ENCODE results near the gene HLA-DPA1. TPM values are rescaled to one million over a fixed set of nuclear protein-coding genes. Genes with fewer than 3 reads are reported as not detected.

Gene HLA-DPA1
- total RNA-seq, 2 experiments from 2014 or later = 12.1 to 15.3 TPM

DNA sequence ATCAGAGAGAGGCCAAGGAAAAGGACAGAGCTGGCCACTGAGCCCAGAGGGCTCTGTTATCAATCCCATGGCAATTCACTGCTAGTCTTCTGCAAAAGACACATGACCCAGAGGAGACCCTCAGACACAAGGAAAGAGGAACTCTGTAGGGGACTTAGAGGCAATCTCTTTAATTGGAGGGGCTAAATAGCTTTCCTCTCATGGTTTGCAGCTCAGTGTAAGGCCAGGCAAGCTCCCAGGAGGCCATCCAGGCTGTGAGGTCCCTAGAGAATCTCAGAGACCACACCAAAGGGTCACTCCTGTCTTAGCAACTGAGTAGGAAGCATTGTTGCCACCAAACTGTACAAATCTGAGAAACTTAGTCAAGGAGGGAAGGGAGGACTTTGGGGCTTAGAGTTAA is 54.1 kb downstream of the HLA-DPA1 start:
- Mint-ChIP-seq H3K27me3 (ENCODE audit: low read depth) (no peaks in the 10 kb centered on the region), H3K4me1 (ENCODE audit: low read depth) (peaks cover 12% of the 10 kb centered on the region), H3K27ac (no peak overlapping the region), H3K4me3 (peak overlapping the region; percentile 25), H3K36me3 (ENCODE audit: low read depth) (no peaks in the 10 kb centered on the region), H3K9me3 (no peaks in the 10 kb centered on the region)
- CTCF ChIA-PET = interaction anchor here (1.5 kb wide), 1 partner anchor 229 kb away, joined by 5 read pairs; no protein-coding TSS in a partner anchor
- intact Hi-C loops (cut with micrococcal nuclease) = loop anchor here (5.0 kb wide), 1 partner anchor 128 kb away; no protein-coding TSS in a partner anchor
- DNase-seq = no peak

DNA sequence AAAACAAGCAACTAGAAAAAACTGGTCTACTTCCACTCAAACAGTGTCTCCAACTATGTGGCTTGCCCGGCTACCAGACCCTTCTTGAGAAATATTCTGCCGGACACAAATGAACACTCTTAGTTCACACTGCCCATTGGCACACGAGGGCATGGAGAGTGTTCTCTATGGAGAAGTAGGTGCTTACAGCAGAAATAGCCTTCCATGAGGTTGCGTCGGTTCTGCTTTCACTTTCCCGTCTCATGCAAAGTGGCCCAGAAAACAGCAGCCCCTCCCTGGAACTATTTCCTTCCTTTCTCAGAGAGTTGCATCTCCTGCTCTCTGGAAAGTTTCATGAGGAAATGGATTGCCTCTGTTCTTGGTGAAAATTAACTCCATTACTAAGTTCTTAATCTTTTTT is 54.5 kb downstream of the HLA-DPA1 start:
- Mint-ChIP-seq H3K9me3 (no peaks in the 10 kb centered on the region), H3K4me1 (ENCODE audit: low read depth) (peaks cover 12% of the 10 kb centered on the region), H3K27ac (no peak overlapping the region), H3K27me3 (ENCODE audit: low read depth) (no peaks in the 10 kb centered on the region), H3K36me3 (ENCODE audit: low read depth) (no peaks in the 10 kb centered on the region), H3K4me3 (peak overlapping the region; percentile 25)
- CTCF ChIA-PET = interaction anchor here (0.7 to 1.5 kb wide), 2 partner anchors 230 to 1529 kb away, joined by 3 to 5 read pairs; no protein-coding TSS in a partner anchor
- intact Hi-C loops (cut with micrococcal nuclease) = loop anchor here (5.0 kb wide), 1 partner anchor 128 kb away; no protein-coding TSS in a partner anchor
- DNase-seq = no peak

DNA sequence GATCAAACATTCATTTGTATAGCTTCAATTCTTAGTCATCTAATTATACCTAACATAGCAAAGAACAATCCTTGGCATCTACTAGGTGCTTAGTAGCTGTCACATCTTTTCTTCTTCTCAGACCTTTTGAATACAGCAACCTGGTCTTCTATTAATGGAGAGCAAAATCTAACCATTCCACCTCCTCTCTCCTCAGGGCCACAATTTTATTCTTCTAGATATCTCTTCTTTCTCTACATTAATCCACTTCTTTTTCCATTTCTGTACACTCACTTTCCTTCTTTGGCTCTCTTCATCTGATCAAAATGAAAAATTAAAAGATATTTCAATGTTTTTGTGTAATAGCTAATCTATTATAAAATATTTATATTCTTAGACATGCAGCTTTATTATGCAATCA is 55.0 kb downstream of the HLA-DPA1 start:
- H3K27me3 Mint-ChIP-seq (ENCODE audit: low read depth) = no peaks in the 10 kb centered on the region
- CTCF ChIA-PET = interaction anchor here (0.7 to 0.9 kb wide), 2 partner anchors 102 to 1529 kb away, joined by 3 read pairs; no protein-coding TSS in a partner anchor
- no peak for DNase-seq
- intact Hi-C loops (cut with micrococcal nuclease) = loop anchor here (5.0 kb wide), 1 partner anchor 129 kb away; no protein-coding TSS in a partner anchor
- peaks cover 12% of the 10 kb centered on the region for H3K4me1 Mint-ChIP-seq (ENCODE audit: low read depth)
- no peaks in the 10 kb centered on the region for H3K36me3 Mint-ChIP-seq (ENCODE audit: low read depth)
- H3K27ac Mint-ChIP-seq = no peak overlapping the region
- no peak overlapping the region for H3K4me3 Mint-ChIP-seq
- H3K9me3 Mint-ChIP-seq = no peaks in the 10 kb centered on the region

DNA sequence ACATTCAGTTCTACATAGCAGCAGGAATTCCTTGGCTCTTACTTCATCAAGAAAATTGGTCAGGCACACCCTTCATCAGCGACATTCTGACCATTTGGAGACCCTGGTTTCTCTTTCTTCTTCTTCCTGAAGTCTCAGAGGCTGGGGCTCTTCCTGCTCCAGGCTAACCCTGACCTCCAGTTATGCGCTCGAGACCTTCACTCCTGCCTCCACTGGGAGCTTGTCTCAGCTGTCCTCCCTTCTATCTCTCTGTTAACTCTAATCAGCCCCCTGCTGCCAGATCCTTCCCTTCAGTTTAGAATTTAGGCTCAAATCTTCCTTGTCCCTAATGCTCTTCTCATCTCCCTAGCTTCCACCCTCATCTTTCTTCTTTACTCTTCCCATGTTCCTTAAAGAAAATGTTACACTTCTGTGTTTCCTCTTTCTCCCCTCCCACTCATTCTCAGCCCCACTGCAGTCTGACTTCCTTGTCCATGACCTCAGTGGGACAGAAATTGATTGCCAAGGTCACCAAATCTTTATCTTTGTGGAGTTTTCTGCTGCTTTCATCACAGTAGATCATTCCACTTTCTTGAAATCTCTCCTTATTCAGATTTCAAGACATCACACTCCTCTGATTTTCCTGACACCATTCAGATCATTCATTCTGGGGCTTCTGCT is 55.6 kb downstream of the HLA-DPA1 start:
- H3K4me1 Mint-ChIP-seq (ENCODE audit: low read depth) = peaks cover 12% of the 10 kb centered on the region
- no peaks in the 10 kb centered on the region for H3K9me3 Mint-ChIP-seq
- intact Hi-C loops (cut with micrococcal nuclease) = loop anchor here (5.0 kb wide), 1 partner anchor 129 kb away; no protein-coding TSS in a partner anchor
- CTCF ChIA-PET = interaction anchor here (0.7 to 0.9 kb wide), 2 partner anchors 102 to 1528 kb away, joined by 3 read pairs; no protein-coding TSS in a partner anchor
- H3K27ac Mint-ChIP-seq = no peak overlapping the region
- no peak overlapping the region for H3K4me3 Mint-ChIP-seq
- H3K27me3 Mint-ChIP-seq (ENCODE audit: low read depth) = no peaks in the 10 kb centered on the region
- no peaks in the 10 kb centered on the region for H3K36me3 Mint-ChIP-seq (ENCODE audit: low read depth)
- DNase-seq = no peak

DNA sequence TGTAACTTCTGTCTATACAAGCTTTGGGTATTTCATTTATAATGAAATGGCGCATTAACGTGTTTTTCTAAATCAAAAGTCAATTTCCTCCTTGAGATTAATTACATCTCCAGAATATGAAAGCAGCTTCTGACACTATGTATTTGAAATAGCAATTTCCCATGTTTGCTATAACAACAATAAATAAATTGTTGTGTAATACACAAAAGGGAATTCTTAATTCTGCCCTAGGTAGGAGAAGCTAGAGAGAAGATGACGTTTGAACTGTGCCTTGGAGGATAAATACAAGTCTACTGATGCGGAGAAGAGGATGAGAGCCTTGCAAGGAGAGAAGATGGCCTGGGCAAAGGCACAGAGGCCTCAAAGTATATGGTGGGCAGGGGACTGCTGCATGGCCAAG is 56.4 kb downstream of the HLA-DPA1 start:
- CTCF ChIA-PET = interaction anchor here (0.5 to 3.3 kb wide), 9 partner anchors 16 to 495 kb away, joined by 3 to 11 read pairs (median 5); no protein-coding TSS in a partner anchor
- Mint-ChIP-seq H3K9me3 (no peaks in the 10 kb centered on the region), H3K4me1 (ENCODE audit: low read depth) (peaks cover 12% of the 10 kb centered on the region), H3K36me3 (ENCODE audit: low read depth) (no peaks in the 10 kb centered on the region), H3K4me3 (no peak overlapping the region), H3K27me3 (ENCODE audit: low read depth) (no peaks in the 10 kb centered on the region), H3K27ac (no peak overlapping the region)
- no peak for DNase-seq
- intact Hi-C loops (cut with micrococcal nuclease) = loop anchor here (5.0 kb wide), 1 partner anchor 130 kb away; no protein-coding TSS in a partner anchor

DNA sequence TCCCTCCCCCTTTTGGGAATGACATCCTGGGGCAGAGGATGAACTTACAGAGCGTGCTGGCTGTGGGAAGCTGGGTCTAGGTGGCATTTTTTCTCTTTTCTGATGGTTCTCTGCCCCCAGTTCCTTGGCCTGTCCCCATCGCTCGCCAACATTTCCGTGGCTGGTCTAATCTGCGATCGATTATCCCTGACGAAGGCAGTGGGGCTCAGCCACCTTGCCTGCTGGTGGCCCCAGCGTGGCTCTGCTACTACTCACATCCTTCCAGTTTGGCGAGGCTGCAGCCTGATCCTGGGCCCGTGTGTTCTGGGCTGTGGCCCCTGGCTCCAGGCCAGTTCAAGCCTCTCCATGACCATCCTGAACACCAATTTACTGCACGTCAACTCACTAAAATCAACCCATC is 57.7 kb downstream of the HLA-DPA1 start:
- no peak for DNase-seq
- Mint-ChIP-seq H3K4me3 (no peak overlapping the region), H3K4me1 (ENCODE audit: low read depth) (peaks cover 12% of the 10 kb centered on the region), H3K27me3 (ENCODE audit: low read depth) (no peaks in the 10 kb centered on the region), H3K27ac (no peak overlapping the region), H3K9me3 (no peaks in the 10 kb centered on the region), H3K36me3 (ENCODE audit: low read depth) (no peaks in the 10 kb centered on the region)
- intact Hi-C loops (cut with micrococcal nuclease) = loop anchor here (2.0 to 5.0 kb wide), 2 partner anchors 67 to 132 kb away; no protein-coding TSS in a partner anchor
- CTCF ChIA-PET = interaction anchor here (0.8 to 3.3 kb wide), 10 partner anchors 15 to 232 kb away, joined by 4 to 11 read pairs (median 7); partner anchors contain the start of gene HLA-DPB1

DNA sequence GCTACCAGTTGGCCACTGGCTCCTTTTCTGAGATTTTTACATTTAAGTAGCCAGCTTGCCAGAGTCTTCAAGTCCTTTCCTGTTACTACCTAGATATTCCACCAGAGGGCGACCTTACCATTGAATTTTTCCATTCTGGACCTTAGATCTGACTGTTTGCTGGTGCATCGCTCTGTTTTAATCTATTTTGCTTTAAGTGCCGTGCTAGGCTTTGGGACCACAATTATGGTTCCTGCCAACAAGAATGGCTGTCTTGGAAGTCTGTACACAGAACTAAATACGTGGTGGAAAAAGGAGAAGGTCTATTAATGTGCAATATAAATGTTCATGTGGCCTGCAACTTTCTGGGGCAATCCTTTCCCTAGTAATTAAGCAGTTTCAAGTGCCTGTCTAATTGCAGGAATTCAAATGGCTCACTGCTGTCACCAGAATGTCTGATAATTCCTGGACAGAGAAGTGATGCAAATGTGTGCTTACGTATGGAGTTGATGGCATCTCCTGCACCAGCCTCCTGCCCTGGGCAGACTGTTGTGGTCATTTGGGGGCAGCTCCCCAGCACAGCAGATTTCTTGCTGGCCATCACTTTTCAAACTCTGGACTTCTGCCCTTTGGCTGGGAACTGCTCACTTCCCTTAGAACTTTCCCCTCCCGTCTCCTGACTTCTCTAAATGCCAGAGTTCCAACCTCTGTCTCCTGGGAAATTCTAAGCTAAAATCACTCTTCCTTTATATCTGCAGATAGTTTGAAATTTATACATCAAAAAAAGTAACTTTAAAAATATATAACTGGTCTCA is 58.4 kb downstream of the HLA-DPA1 start:
- no peak overlapping the region for H3K27ac Mint-ChIP-seq
- CTCF ChIA-PET = interaction anchor here (0.6 to 3.3 kb wide), 25 partner anchors 14 to 329 kb away, joined by 3 to 11 read pairs (median 5); partner anchors contain the start of genes HLA-DPA1 and HLA-DPB1
- H3K36me3 Mint-ChIP-seq (ENCODE audit: low read depth) = no peaks in the 10 kb centered on the region
- H3K27me3 Mint-ChIP-seq (ENCODE audit: low read depth) = no peaks in the 10 kb centered on the region
- H3K4me1 Mint-ChIP-seq (ENCODE audit: low read depth) = peaks cover 12% of the 10 kb centered on the region
- peak; percentile 64 for DNase-seq
- no peaks in the 10 kb centered on the region for H3K9me3 Mint-ChIP-seq
- intact Hi-C loops (cut with micrococcal nuclease) = loop anchor here (1.0 to 5.0 kb wide), 4 partner anchors 68 to 233 kb away; no protein-coding TSS in a partner anchor
- no peak overlapping the region for H3K4me3 Mint-ChIP-seq

Other genes with a start within 250 kb of the HLA-DPA1 start
- 100 to 1,000 TPM; 136 to 138 TPM for gene TAP2, start 234.9 kb downstream of the HLA-DPA1 start, total RNA-seq
- 100 to 1,000 TPM; 286 to 308 TPM for gene PSMB8, start 229.6 kb downstream of the HLA-DPA1 start, total RNA-seq
- 100 to 1,000 TPM; 187 TPM for gene TAP1, start 219.9 kb downstream of the HLA-DPA1 start, total RNA-seq
- gene PSMB9, start 219.5 kb downstream of the HLA-DPA1 start, total RNA-seq = 100 to 1,000 TPM; 238 to 241 TPM
- 1 to 10 TPM in 1 of 2 experiments, under 1 TPM in 1; 0.76 to 1.3 TPM for gene HLA-DMB, start 132.6 kb downstream of the HLA-DPA1 start, total RNA-seq
- gene HLA-DMA, start 120.6 kb downstream of the HLA-DPA1 start, total RNA-seq = 10 to 100 TPM; 12.7 to 14.5 TPM
- 100 to 1,000 TPM; 168 to 197 TPM for gene BRD2, start 105.1 kb downstream of the HLA-DPA1 start, total RNA-seq
- gene HLA-DOA, start 64.1 kb downstream of the HLA-DPA1 start, total RNA-seq = 1 to 10 TPM; 1.4 to 1.6 TPM
- 1 to 10 TPM; 2.8 to 4.0 TPM for gene HLA-DPB1, start 2.3 kb upstream of the HLA-DPA1 start, total RNA-seq
- gene COL11A2, start 118.8 kb upstream of the HLA-DPA1 start, total RNA-seq = 1 to 10 TPM in 1 of 2 experiments, under 1 TPM in 1; 0.88 to 1.4 TPM
- gene RXRB, start 127.0 kb upstream of the HLA-DPA1 start, total RNA-seq = 10 to 100 TPM; 50.4 to 50.6 TPM
- gene SLC39A7, start 127.2 kb upstream of the HLA-DPA1 start, total RNA-seq = 10 to 100 TPM; 35.9 to 39.5 TPM
- gene HSD17B8, start 131.0 kb upstream of the HLA-DPA1 start, total RNA-seq = 10 to 100 TPM; 31.3 to 33.5 TPM
- 10 to 100 TPM; 17.1 to 18.2 TPM for gene RING1, start 134.9 kb upstream of the HLA-DPA1 start, total RNA-seq
- 10 to 100 TPM; 30.3 to 31.0 TPM for gene VPS52, start 198.2 kb upstream of the HLA-DPA1 start, total RNA-seq
- gene RPS18, start 198.4 kb upstream of the HLA-DPA1 start, total RNA-seq = 1,000 to 10,000 TPM; 5,497 to 5,551 TPM
- gene B3GALT4, start 203.5 kb upstream of the HLA-DPA1 start, total RNA-seq = 1 to 10 TPM; 4.4 TPM
- gene WDR46, start 215.6 kb upstream of the HLA-DPA1 start, total RNA-seq = 10 to 100 TPM; 42.5 to 42.9 TPM
- gene PFDN6, start 216.0 kb upstream of the HLA-DPA1 start, total RNA-seq = 10 to 100 TPM; 67.9 to 81.3 TPM
- 10 to 100 TPM; 23.8 to 27.8 TPM for gene RGL2, start 225.3 kb upstream of the HLA-DPA1 start, total RNA-seq
- gene TAPBP, start 240.4 kb upstream of the HLA-DPA1 start, total RNA-seq = 100 to 1,000 TPM; 184 TPM
- 1 to 10 TPM; 8.8 to 9.0 TPM for gene ZBTB22, start 244.1 kb upstream of the HLA-DPA1 start, total RNA-seq
- 10 to 100 TPM; 48.1 to 55.1 TPM for gene DAXX, start 249.3 kb upstream of the HLA-DPA1 start, total RNA-seq

All from activated naive CD4-positive, alpha-beta T cell treated with anti-CD3 and anti-CD28 coated beads for 36 hours (primary cell).